ENCODE results near the gene PMEPA1.
A peak's percentile ranks its signal among the peaks of the same experiment; 100 is the strongest.

Gene PMEPA1

GRCh38 chr20:57689745-57690481, 19.9 kb downstream of the PMEPA1 start:
- DNase-seq (no peak), ATAC-seq (replicated peaks) (no peak)
- Mint-ChIP-seq H3K27me3 (no peaks in the 10 kb centered on the region), H3K4me3 (no peak overlapping the region), H3K36me3 (peaks cover 5 to 6% of the 10 kb centered on the region in 2 donors), H3K4me1 (peaks cover 69 to 99% of the 10 kb centered on the region in 2 donors), H3K27ac (no peak overlapping the region), H3K9me3 (no peaks in the 10 kb centered on the region)

- Mint-ChIP-seq H3K4me3 (no peak overlapping the region), H3K27me3 (no peaks in the 10 kb centered on the region), H3K36me3 (peaks cover 5 to 6% of the 10 kb centered on the region in 2 donors), H3K4me1 (peaks cover 70 to 99% of the 10 kb centered on the region in 2 donors), H3K27ac (no peak overlapping the region), H3K9me3 (no peaks in the 10 kb centered on the region)
- DNase-seq: no peak
- ATAC-seq (replicated peaks): no peak
Measured at GRCh38 chr20:57688864-57689263, 21.0 kb downstream of the PMEPA1 start.

GRCh38 chr20:57688295-57688694, 21.5 kb downstream of the PMEPA1 start:
- no peaks in the 10 kb centered on the region for H3K27me3 Mint-ChIP-seq
- H3K36me3 Mint-ChIP-seq: peaks cover 5 to 6% of the 10 kb centered on the region in 2 donors
- peaks cover 70 to 99% of the 10 kb centered on the region in 2 donors for H3K4me1 Mint-ChIP-seq
- ATAC-seq (replicated peaks): peak; percentile 61 to 69
- peak overlapping the region; percentile 92 for H3K27ac Mint-ChIP-seq
- H3K9me3 Mint-ChIP-seq: no peaks in the 10 kb centered on the region
- DNase-seq: no peak
- H3K4me3 Mint-ChIP-seq: peak overlapping the region; percentile 39 to 63

- Mint-ChIP-seq H3K36me3 (peaks cover 5 to 6% of the 10 kb centered on the region in 2 donors), H3K4me3 (peak overlapping the region; percentile 46 to 64), H3K9me3 (no peaks in the 10 kb centered on the region), H3K4me1 (peaks cover 70 to 99% of the 10 kb centered on the region in 2 donors), H3K27me3 (no peaks in the 10 kb centered on the region), H3K27ac (peak overlapping the region; percentile 92)
- no peak for DNase-seq
- peak; percentile 75 to 76 for ATAC-seq (replicated peaks)
Measured at GRCh38 chr20:57686931-57687652, 22.7 kb downstream of the PMEPA1 start.

- Mint-ChIP-seq H3K4me3 (no peak overlapping the region), H3K27ac (peak overlapping the region; percentile 22), H3K36me3 (peaks cover 5 to 6% of the 10 kb centered on the region in 2 donors), H3K4me1 (peaks cover 78 to 99% of the 10 kb centered on the region in 2 donors), H3K9me3 (no peaks in the 10 kb centered on the region), H3K27me3 (no peaks in the 10 kb centered on the region)
- DNase-seq (no peak), ATAC-seq (replicated peaks) (no peak)
Measured at GRCh38 chr20:57685146-57685758, 24.6 kb downstream of the PMEPA1 start.

- Mint-ChIP-seq H3K36me3 (peaks cover 5 to 6% of the 10 kb centered on the region in 2 donors), H3K27me3 (no peaks in the 10 kb centered on the region), H3K4me3 (no peak overlapping the region), H3K27ac (no peak overlapping the region), H3K4me1 (peaks cover 82 to 99% of the 10 kb centered on the region in 2 donors), H3K9me3 (no peaks in the 10 kb centered on the region)
- ATAC-seq (replicated peaks) (no peak), DNase-seq (no peak)
Measured at GRCh38 chr20:57684808-57685140, 25.0 kb downstream of the PMEPA1 start.

- Mint-ChIP-seq H3K36me3 (peaks cover 5 to 6% of the 10 kb centered on the region in 2 donors), H3K9me3 (no peaks in the 10 kb centered on the region), H3K27ac (peak overlapping the region; percentile 25), H3K4me3 (no peak overlapping the region), H3K4me1 (peaks cover 86 to 99% of the 10 kb centered on the region in 2 donors), H3K27me3 (no peaks in the 10 kb centered on the region)
- ATAC-seq (replicated peaks) (no peak), DNase-seq (no peak)
Measured at GRCh38 chr20:57683881-57684807, 25.7 kb downstream of the PMEPA1 start.

- H3K36me3 Mint-ChIP-seq: peaks cover 5 to 6% of the 10 kb centered on the region in 2 donors
- DNase-seq: no peak
- peak overlapping the region; percentile 22 for H3K27ac Mint-ChIP-seq
- H3K27me3 Mint-ChIP-seq: no peaks in the 10 kb centered on the region
- no peak for ATAC-seq (replicated peaks)
- H3K4me1 Mint-ChIP-seq: peaks cover 91 to 100% of the 10 kb centered on the region in 2 donors
- no peaks in the 10 kb centered on the region for H3K9me3 Mint-ChIP-seq
- H3K4me3 Mint-ChIP-seq: peak overlapping the region in 1 of 2 donors; percentile 48
Measured at GRCh38 chr20:57683287-57683686, 26.5 kb downstream of the PMEPA1 start.

- peaks cover 5 to 6% of the 10 kb centered on the region in 2 donors for H3K36me3 Mint-ChIP-seq
- no peaks in the 10 kb centered on the region for H3K9me3 Mint-ChIP-seq
- H3K27me3 Mint-ChIP-seq: no peaks in the 10 kb centered on the region
- H3K27ac Mint-ChIP-seq: peak overlapping the region; percentile 98
- DNase-seq: no peak
- peaks cover 89 to 100% of the 10 kb centered on the region in 2 donors for H3K4me1 Mint-ChIP-seq
- no peak for ATAC-seq (replicated peaks)
- H3K4me3 Mint-ChIP-seq: peak overlapping the region; percentile 79 to 84
Measured at GRCh38 chr20:57682184-57683101, 27.4 kb downstream of the PMEPA1 start.

- H3K27ac Mint-ChIP-seq: peak overlapping the region; percentile 98
- ATAC-seq (replicated peaks) (peak; percentile 59 to 63), DNase-seq (peak; percentile 70)
- peak overlapping the region; percentile 79 to 84 for H3K4me3 Mint-ChIP-seq
- H3K36me3 Mint-ChIP-seq: peaks cover 0 to 4% of the 10 kb centered on the region in 2 donors
- peaks cover 90 to 100% of the 10 kb centered on the region in 2 donors for H3K4me1 Mint-ChIP-seq
- no peaks in the 10 kb centered on the region for H3K27me3 Mint-ChIP-seq
- H3K9me3 Mint-ChIP-seq: no peaks in the 10 kb centered on the region
Measured at GRCh38 chr20:57680934-57681914, 28.6 kb downstream of the PMEPA1 start.

- peak overlapping the region; percentile 79 to 84 for H3K4me3 Mint-ChIP-seq
- H3K27ac Mint-ChIP-seq: peak overlapping the region; percentile 98
- H3K36me3 Mint-ChIP-seq: peaks cover 2 to 13% of the 10 kb centered on the region in 2 donors
- ATAC-seq (replicated peaks): peak; percentile 71 to 76
- H3K4me1 Mint-ChIP-seq: peaks cover 88 to 100% of the 10 kb centered on the region in 2 donors
- DNase-seq: peak; percentile 90
- H3K27me3 Mint-ChIP-seq: no peaks in the 10 kb centered on the region
- H3K9me3 Mint-ChIP-seq: no peaks in the 10 kb centered on the region
Measured at GRCh38 chr20:57680131-57680716, 29.6 kb downstream of the PMEPA1 start.

- H3K4me1 Mint-ChIP-seq: peaks cover 87 to 100% of the 10 kb centered on the region in 2 donors
- H3K9me3 Mint-ChIP-seq: no peaks in the 10 kb centered on the region
- DNase-seq (no peak), ATAC-seq (replicated peaks) (no peak)
- peaks cover 2 to 13% of the 10 kb centered on the region in 2 donors for H3K36me3 Mint-ChIP-seq
- H3K27me3 Mint-ChIP-seq: no peaks in the 10 kb centered on the region
- H3K4me3 Mint-ChIP-seq: peak overlapping the region; percentile 7 to 79
- peak overlapping the region; percentile 98 for H3K27ac Mint-ChIP-seq
Measured at GRCh38 chr20:57679113-57679512, 30.7 kb downstream of the PMEPA1 start.

Measured in stimulated activated naive B cell treated with anti-CD40 and anti-IgM and Interleukin-4, amounts not matched to agents 10 μg/mL and 1 μg/mL and 100 μg/mL, for 72 hours (primary cell).